DND-41 (cell line): ENCODE data around the gene RAP2C.

ENCODE experiments used
- CTCF ChIP-seq: IDR thresholded peaks from 2 replicates; pipeline ENCODE4 v1.5.1; 2012; ENCODE audit warnings: borderline replicate concordance, low read length, moderate library complexity, mild to moderate bottlenecking; ENCODE audit not compliant: poor library complexity, severe bottlenecking; ENCODE audit errors: extremely low read depth
- EZH2 ChIP-seq: IDR thresholded peaks from 3 replicates; pipeline ENCODE4 v1.6.1; 2012; ENCODE audit warnings: borderline replicate concordance, low read depth, mild to moderate bottlenecking, moderate library complexity, low read length, inconsistent platforms; ENCODE audit not compliant: severe bottlenecking

GRCh38 chrX:132263127-132263526, 43.9 kb upstream of the RAP2C start:
- TF ChIP-seq CTCF, result no peak
- TF ChIP-seq EZH2, result no peak
